ENCODE measurements around the gene GSTO2.

GRCh38 chr10:104247513-104248146 lies 21.4 kb upstream of the GSTO2 start:
- TF ChIP-seq EZH2 (IDR thresholded peaks at IDR 0.05; ENCODE audit: insufficient read depth, low read length) = no peak
- TF ChIP-seq, protein P1, sequence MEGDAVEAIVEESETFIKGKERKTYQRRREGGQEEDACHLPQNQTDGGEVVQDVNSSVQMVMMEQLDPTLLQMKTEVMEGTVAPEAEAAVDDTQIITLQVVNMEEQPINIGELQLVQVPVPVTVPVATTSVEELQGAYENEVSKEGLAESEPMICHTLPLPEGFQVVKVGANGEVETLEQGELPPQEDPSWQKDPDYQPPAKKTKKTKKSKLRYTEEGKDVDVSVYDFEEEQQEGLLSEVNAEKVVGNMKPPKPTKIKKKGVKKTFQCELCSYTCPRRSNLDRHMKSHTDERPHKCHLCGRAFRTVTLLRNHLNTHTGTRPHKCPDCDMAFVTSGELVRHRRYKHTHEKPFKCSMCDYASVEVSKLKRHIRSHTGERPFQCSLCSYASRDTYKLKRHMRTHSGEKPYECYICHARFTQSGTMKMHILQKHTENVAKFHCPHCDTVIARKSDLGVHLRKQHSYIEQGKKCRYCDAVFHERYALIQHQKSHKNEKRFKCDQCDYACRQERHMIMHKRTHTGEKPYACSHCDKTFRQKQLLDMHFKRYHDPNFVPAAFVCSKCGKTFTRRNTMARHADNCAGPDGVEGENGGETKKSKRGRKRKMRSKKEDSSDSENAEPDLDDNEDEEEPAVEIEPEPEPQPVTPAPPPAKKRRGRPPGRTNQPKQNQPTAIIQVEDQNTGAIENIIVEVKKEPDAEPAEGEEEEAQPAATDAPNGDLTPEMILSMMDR (IDR thresholded peaks at IDR 0.05; ENCODE audit: insufficient read depth, low read depth, low read length) = no peak
